AG08396 (cell line): ENCODE data around the gene FKBP5.
A peak's percentile ranks its signal among the peaks of the same experiment; 100 is the strongest.
"Not testable (repeated sequence)": the region's sequence is repeated elsewhere in the genome, so short reads cannot be mapped to it uniquely, and the experiment has no call there.

Experiments used
- DNase-seq: peaks from one replicate; pipeline ENCODE4 v3.0.0; 2012; ENCODE audit warnings: low spot score, mixed read lengths

Gene FKBP5

DNA sequence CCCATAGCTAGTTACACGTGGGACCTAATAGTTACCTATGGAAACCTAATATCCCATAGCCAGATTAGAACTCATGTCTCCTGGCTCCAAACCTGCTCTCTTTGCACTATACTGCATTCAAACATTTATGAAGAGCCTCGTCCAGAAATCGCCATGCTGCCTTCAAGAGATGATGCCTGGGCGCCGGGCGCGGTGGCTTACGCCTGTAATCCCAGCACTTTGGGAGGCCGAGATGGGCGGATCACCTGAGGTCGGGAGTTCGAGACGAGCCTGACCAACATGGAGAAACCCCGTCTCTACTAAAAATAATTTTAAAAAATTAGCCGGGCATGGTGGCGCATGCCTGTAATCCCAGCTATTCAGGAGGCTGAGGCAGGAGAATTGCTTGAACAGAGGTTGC lies 1.3 kb upstream of the FKBP5 start:
- not testable (repeated sequence) for DNase-seq

DNA sequence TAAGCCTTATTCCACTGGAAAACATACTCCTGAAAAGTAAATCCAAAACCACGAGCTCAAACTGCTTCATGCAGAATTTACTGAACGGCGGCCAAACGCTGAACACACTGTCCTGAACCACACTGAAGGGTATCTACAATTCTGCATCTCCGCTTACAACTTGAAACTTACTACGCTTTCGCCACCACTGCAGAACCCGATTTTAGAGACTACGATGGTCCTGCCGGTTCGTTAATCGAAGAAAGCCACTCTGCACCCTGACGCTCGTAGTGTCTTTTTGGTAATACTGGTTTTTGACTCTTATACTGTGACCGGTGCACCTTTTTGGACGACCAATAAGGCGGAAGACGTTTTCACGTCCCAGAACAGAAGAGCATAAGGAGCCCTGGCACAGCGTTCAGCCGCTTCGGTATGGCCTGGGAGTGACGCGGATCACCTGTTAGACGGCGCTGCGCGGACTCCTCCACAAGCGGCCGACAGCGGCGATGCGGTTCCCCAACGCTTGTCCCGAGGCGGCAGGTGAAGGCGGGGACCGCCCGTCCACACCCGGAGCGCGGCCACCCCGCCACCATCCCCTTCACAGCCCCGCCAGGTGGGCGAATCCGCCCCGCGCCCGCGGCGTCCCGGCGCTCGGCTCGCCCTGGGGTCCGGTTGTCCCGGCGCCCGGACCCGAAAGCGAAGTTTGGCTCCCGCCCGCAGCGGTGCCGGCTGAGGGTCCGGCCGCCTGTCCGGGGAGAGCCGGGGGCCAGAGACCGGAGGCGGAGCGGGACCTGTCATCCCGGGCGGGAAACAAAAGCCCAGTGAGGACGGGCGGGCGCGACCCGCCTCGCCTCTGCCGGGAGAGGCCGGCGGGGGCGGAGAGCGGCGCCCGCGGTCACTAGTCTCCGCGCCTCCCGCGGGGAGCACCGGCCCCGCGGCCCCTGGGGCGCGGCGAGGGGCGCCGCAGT lies 784 bp downstream of the FKBP5 start:
- peak; percentile 52 for DNase-seq

DNA sequence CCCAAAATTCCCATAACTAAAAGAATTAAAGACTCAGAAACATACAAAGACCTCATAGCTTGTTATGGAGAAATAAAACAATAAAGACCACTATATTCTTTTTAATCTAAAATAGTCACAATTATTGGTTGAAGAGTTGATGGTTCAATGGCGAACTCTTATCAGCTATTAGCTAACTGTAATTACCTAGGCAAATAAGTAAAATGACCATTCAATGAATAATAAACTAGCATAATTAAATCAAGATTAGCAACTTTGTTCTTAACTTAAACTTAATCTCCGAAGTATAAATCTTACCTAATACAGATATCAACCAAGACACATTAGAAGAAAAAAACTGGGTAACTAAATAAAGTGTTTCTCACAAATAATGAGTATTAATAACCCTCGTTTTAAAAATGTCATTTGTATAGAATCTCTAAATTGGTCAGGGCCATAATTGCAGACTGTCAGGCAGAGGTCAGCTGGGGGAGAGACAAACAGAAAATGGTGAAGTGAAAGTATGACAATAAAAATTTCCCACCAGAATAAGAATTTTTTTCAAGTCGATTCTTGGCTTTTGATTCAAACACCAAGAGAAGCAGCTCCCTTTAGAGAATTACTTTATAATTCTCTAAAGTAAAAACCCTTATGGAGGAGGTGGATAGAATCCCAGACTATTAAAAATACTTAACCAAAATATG lies 1.7 kb downstream of the FKBP5 start:
- no peak for DNase-seq

DNA sequence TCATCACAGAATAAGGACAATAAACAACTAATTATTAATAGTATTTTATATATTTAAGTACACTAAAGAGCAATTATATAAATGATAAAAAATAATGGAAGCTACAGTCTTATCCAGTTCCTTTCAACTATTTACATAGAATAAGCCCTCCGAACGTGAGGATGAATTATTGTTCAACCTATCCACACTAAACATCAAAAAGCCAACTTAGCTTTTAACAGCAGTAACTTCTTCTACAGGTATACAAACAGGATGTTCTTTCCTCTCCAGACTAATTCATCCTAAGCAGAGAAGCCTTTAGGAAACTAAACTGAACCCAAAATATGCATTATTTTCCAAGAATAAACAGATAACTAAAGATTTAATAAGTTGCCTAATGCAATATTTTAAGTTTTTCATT lies 2.3 kb downstream of the FKBP5 start:
- DNase-seq: no peak

DNA sequence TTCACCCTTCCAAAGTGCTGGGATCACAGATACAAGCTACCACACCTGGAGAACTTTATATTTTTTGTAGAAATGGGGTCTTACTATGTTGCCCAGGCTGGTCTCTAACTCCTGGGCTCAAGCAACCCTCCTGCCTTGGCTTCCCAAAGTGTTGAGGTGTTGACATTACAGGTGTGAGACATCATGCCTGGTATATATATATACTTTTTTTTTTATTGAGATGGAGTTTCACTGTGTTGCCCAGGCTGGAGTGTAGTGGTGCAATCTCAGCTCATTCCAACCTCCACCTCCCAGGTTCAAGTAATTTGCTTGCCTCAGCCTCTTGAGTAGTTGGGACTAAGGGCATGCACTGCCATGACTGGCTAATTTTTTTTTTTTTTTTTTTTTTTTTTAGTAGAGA lies 5.4 kb downstream of the FKBP5 start:
- no peak for DNase-seq

DNA sequence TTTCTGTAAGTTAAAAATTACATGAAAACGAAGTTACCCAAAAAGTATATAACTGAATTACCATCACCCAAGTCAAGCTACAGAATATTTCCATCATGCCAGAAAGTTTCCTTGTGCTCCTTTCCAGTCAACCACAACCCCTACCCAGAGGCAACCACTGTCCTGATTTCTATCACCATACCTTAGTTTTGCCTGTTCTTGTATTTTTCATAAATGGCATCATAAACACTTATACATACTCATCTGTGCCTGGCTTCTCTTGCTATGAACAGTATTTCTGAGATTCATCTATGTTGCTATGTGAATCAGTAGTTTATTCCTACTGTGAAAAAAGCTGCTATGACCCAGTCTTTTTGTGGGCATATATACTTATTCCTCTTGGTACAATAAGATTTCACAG lies 7.4 kb downstream of the FKBP5 start:
- no peak for DNase-seq

DNA sequence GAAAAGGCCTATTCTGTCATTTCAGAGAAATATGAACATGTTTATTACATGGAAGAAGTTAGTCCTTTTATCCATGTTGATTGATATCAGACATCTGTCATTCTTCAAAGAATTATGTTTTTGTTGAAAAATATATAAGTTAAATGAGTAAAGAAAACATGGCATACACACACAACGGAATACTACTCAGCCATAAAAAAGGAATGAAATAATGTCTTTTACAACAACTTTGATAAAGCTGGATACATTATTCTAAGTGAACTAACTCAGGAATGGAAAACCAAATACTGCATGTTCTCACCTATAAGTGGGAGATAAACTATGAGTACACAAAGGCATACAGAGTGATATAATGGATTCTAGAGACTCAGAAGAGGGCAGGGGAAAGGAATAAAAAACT lies 9.3 kb downstream of the FKBP5 start:
- DNase-seq: no peak

DNA sequence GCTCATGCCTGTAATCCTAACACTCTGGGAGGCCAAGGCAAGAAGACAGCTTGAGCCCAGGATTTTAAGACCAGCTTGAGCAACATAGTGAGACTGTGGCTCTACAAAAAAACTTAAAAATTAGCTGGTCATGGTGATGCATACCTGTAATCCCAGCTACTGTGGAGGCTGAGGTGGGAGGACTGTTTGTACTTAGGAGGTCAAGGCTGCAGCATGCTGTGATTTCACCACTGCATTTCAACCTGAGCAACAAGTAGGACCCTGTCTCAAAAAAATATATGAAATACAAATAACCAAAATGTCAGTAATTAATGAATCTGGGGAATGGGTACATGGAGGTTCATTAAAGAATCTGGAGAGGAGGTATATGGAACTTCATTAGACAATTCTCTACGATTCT lies 9.9 kb downstream of the FKBP5 start:
- DNase-seq: no peak

DNA sequence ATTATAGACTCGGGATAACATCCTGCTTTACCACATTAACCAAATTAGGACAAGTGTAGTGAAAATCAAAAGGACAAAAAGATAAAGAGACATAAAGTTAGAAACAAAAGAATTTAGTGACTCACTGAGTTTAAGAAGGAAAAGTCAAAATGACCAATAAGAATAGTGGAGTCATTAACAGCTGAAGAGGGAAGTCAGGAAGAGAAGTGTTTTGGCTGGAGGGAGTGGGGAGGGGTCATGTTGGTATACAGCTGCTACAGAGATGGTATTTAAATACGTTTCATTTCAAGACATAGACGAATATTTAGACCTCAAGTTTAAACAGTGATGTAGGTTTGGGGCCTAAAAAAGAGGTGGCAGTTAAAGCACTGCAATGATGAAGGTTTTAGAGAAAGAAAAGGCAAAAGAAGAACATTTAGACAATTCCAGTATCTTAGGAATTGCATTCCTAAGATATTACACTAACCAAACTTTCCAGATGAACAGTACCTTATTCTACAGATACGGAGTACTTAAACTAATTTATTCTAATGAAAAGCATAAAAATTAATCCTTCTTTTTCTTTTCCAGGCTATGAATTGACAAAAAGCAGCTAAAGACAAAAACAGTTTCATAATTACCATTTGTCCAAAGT lies 10.6 kb downstream of the FKBP5 start:
- DNase-seq: no peak

DNA sequence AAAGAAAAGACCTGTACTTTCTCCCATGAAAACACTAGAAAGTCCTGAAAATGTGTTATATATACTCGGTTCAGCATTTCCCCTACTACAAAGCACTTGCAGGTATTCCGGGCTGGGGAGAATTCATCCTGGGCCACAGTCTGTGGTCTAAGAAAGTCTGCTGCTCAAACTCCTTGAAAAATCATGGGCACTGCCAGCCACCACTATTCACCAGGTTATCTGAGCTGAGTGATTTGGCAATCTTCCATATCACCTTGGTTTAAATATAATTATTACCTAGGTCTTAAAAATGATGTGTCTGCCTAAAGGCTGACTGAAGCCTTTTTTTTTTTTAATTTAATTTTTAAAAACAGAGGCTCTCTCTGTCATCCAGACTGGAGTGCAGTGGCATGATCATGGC lies 11.3 kb downstream of the FKBP5 start:
- DNase-seq: no peak

DNA sequence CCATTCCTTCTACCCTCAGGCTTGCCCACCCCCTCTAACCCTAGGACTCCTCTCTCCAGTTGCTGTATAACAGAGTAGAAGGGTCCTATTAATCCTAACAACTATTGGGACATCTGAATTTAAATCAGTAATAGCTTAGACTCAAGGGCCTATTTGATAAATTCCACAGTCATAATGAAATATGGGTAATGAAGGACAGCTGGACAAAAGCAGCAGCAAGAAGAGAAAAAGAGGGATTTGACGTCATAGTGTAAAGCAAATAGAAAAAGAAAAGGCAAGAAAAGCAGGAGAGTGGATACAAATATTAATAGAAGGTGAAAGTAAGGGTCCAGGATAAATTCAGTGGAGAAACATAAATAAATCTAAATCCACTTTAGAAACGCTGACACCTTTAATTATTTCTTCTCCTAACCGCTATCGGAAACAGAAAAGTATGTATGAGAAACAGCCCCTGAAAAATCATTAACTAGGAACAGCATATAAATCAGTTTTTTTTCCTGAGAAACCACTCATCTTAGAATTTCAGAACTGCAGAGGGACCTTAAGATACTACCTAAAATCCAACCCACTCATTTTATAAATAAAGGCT lies 12.8 kb downstream of the FKBP5 start:
- no peak for DNase-seq

DNA sequence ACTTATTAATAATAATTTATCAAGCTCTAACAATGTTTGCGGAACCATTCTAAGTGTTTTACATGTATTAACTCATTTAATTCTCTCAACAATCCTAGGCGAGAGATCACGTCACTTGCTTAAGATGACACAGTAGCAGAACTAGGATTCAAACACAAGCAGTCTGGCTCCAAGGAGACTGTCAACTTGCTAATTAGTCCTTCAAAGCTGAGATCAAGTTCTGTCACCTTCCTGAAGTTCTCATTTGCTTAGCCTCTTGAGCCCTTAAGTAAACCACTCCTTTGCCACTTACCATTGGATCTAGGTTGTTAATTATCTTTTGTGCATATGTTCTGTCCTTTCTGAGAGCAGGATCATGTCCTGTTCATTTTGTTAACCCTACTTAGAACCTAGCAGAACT lies 14.1 kb downstream of the FKBP5 start:
- no peak for DNase-seq

DNA sequence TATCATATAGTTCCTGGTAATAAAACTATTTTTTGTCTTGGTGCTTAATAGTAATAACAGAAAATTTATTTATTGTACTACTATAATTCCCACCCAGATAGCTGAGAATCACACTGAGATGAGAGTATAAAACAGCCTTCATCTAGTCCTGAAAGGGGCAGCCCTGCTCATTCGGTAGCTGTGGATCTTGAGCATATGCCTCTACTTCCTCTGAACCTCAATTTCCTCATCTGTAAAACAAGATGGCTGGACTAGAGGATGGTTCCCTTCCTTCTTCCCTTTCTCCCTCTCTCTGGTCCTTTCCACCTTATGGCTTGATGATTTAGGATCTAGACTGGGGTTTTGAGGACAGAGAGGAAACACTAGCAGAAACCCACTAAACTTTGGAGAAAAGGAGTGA lies 15.0 kb downstream of the FKBP5 start:
- DNase-seq: no peak

DNA sequence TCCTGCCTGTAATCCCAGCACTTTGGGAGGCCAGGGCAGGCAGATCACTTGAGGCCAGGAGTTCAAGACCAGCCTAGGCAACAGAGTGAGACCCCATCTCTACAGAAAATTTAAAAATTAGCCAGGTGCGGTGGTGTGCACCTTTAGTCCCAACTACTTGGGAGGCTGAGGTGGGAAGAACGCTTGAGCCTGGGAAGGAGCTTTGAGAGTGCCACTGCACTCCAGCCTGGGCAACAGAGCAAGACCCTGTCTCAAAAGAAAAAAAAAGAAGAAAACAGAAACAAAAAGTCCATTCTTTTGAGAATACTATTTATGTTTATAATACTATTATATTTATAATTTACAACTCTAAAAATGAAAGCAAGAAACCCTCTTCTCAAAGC lies 15.4 kb downstream of the FKBP5 start:
- not testable (repeated sequence) for DNase-seq

DNA sequence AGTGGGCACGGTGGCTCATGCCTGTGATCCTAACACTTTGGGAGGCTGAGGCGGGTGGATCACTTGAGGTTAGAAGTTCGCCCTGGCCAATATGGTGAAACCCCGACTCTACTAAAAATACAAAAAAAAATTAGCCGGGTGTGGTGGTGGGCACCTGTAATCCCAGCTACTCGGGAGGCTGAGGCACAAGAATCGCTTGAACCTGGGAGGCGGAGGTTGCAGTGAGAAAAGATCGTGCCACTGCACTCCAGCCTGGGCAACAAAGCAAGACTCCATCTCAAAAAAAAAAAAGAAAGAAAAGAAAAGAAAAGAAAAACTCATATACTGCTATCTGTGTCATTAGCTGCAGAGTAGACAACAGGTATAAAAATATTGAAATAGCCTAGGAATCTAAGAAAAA lies 18.3 kb downstream of the FKBP5 start:
- not testable (repeated sequence) for DNase-seq

DNA sequence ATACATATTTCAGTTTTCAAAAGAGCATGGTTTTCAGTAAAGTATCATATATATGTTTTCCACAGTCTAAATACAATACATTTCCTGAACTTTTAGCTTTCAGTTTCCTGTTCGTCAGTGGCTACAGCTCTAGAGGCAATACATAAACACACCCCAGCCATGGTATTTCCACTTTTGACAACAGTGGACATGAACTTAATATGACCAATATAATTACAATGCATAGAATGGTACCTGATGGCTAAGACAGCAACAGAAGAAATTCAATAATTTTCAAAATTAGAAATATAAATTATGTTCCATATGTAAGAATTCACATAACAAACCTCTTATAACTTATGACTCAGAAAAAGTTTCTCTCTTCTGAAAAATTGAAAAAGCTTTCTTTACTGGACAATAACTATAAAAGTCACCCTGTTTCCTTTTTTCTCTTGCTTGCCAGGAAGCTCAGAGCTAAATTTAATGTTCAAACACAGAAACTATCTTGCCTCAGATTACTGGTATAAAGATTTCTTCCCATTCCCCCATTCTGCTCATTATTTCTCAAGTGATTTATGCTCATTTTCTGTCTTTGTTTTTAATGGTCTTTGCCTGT lies 19.2 kb downstream of the FKBP5 start:
- DNase-seq: no peak

DNA sequence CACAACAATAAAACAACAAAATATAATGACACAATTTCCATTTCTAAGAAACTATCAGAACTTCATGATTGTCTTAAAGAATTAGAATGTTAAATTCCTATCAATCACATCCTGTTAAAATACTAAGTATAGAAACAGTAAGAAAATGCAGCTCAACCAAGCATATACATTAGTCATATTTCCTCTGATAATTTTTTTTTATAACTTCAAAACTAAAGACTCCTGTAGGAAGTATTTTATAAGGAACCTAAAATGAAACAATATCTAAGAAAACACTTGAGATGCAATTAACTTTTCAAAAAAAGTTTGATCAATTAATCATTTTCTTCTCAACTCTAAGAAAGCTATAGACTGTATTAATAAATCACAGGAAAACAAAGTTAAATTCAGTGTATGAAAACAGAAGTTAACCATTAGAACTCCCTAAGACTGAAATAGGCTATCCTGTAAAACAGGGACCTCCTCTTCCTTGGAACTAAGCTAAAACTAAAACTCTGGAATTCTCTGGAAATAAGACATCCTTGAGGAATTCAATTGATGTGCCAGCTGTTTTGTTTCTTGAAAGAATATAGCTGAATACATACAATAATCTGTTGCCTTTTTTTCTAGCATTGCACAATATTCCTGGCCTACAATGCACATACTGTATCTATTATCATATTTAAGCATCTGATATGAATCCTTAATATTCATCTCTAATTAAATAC lies 19.8 kb downstream of the FKBP5 start:
- no peak for DNase-seq

DNA sequence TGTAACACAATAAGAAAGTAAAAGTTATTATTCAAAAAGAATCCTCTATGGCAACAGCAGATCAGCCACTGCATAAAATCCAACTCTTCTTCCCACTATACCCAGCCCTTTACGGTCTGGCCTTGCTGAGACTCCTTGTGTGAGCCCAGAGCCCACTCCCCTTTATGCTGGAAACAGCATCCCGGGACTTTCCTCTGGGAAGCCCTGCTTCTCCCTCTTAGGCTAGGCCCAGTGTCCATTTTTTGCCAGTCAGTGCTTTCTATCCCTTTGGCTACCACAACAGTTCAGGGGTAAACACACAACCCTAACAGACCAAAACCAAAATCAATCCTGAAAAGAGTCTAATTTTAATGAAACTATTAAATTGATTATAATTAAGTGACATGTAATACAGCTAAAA lies 20.6 kb downstream of the FKBP5 start:
- DNase-seq: no peak

DNA sequence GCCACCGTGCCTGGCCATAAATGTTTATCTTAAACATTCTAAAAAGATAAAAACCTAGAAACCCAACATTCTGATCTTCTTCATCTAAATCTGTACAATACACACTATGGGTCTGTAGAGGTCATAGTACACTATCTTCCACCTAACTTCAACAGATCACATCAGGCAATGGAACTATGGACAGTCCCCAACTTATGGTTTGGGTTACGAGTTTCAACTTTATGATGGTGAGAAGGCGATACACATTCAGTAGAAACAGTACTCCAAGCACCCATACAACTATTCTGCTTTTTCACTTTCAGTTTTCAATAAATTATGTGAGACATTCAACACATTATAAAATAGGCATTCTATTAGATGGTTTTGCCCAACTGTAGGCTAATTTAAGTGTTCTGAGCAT lies 23.1 kb downstream of the FKBP5 start:
- DNase-seq: no peak

DNA sequence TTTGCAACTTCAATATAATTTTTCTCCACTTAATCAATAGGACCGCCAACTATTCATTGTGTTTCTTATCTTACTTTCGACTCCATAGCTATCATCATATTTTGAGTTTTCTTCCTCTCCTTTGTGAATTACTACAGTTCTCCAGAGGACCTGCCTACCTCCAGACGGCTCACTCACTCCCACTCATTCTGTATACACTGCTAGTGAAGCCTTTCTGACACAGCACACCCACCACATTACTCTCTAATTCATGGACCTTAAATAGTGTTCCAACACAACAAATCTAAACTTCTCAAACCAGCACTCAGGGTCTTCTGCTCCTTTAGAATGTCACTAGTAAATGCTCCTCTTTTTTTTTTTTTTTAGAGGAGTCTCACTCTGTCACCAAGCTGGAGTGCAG lies 23.8 kb downstream of the FKBP5 start:
- no peak for DNase-seq

DNA sequence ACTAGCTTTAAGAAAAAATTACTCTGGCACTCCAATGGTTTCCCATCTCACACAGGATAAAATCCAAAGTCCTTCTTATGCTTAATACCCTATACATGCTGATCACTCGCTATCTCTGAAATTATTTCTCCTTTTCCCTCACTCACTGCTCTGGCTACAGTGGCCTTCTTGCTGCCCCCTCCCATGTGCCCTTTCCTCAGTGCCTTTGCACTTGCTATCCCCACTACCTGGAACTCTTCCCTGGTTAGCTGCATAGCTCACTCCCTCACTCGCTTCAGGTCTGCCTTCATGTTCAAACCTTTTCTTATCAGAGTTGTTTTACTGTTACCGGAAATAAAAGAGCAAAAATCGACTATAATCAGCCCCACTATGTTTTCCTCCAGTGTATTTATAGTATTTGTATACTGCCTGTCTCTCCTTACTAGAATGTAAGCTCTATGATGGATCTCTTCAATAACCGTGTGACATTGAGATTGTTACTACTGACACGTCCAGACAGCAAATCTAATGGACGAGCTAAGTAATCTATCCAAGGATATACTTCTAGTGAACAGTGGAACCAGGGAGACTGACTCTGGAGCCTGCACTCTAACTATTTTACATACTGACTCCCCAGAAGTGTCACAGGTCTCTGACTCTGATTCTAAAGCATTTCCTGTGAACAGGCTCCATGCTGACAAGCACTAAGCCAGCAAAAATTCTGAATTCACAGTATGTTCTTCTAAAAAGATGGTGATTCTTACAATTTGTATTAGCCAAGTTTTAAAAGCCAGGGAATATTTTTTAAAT lies 25.1 kb downstream of the FKBP5 start:
- peak; percentile 51 for DNase-seq
